GM11168 (cell line): ENCODE results near the gene ITGB3.

Experiments
- in situ Hi-C: fragments of 300-500 bp; cut with MboI; formaldehyde crosslinking; loops from one replicate; pipeline ENCODE4 v1.12.0; 2022; ENCODE audit warnings: low sequenced_read_pairs; ENCODE audit not compliant: unreplicated experiment

The ITGB3 gene

GRCh38 chr17:47320879-47321502 lies 67.4 kb downstream of the ITGB3 start:
- in situ Hi-C loops, result no loop called here

- in situ Hi-C loops, result no loop called here
Observed at GRCh38 chr17:47323382-47324223, 70.0 kb downstream of the ITGB3 start, which contains the start of gene EFCAB13. TSS of gene EFCAB13 (plus strand) at chr17:47323955. CDS start at chr17:47328354, 4,399 bp downstream.

- in situ Hi-C loops, result no loop called here
Observed at GRCh38 chr17:47324224-47325020, 70.8 kb downstream of the ITGB3 start.

- in situ Hi-C loops, result no loop called here
Observed at GRCh38 chr17:47325176-47325575, 71.5 kb downstream of the ITGB3 start.

- in situ Hi-C loops, result no loop called here
Observed at GRCh38 chr17:47330548-47330947, 76.9 kb downstream of the ITGB3 start.

- in situ Hi-C loops, result no loop called here
Observed at GRCh38 chr17:47332287-47332686, 78.7 kb downstream of the ITGB3 start.

- in situ Hi-C loops, result no loop called here
Observed at GRCh38 chr17:47335101-47335936, 81.7 kb downstream of the ITGB3 start.

GRCh38 chr17:47338026-47338425 lies 84.4 kb downstream of the ITGB3 start:
- in situ Hi-C loops, result no loop called here

GRCh38 chr17:47352848-47353247 lies 99.2 kb downstream of the ITGB3 start:
- in situ Hi-C loops, result no loop called here

- in situ Hi-C loops, result no loop called here
Observed at GRCh38 chr17:47358652-47359051, 105.0 kb downstream of the ITGB3 start.
